AG04449 (cell line): Measurements from ENCODE around the gene MCU.

Experiments used
- CTCF ChIA-PET: fragments of 350-600 bp; formaldehyde crosslinking; extraction: SDS; loops from one replicate; lab custom pipeline; 2021; ENCODE audit warnings: antibody characterized with exemption; lab: Yijun Ruan, JAX
- POLR2A ChIA-PET: fragments of 400-600, 350-600 bp; formaldehyde crosslinking; extraction: SDS; loops from one replicate; lab custom pipeline; 2020; ENCODE audit warnings: antibody characterized with exemption, inconsistent platforms; lab: Yijun Ruan, JAX
- DNase-seq: peaks from one replicate; pipeline ENCODE4 v3.0.0-alpha.2; 2010; ENCODE audit warnings: low read depth, low spot score
- H3K4me3 ChIP-seq: 2 replicates; pipeline ENCODE4 v1.5.1; 2011; ENCODE audit warnings: low read depth, mild to moderate bottlenecking, control low read depth, low read length
- CTCF ChIP-seq: IDR thresholded peaks from one replicate; pipeline ENCODE4 v1.5.1; 2011; ENCODE audit warnings: mild to moderate bottlenecking, moderate library complexity, low read length, control low read depth, inconsistent platforms; ENCODE audit not compliant: insufficient read depth; ENCODE audit errors: missing control alignments

MCU gene

DNA sequence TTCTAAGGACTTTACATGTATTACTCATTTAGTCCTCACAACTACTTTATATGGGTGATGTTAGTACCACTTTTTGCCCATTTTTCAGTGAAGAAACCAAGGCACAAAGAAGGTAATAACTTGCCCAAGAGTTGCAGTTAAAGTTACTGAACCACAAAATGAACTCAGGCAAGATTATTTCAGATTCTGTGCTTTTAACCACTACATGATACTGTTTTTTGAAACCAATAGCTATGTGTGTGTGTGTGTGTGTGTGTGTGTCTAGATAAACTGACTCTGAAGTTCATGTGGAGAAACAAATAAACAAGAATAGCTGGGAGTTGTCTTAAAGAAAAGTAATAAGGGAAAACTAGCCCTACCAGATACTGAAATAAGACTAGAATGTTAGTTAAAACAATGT is 140.8 kb downstream of the MCU start:
- DNase-seq, result no peak

DNA sequence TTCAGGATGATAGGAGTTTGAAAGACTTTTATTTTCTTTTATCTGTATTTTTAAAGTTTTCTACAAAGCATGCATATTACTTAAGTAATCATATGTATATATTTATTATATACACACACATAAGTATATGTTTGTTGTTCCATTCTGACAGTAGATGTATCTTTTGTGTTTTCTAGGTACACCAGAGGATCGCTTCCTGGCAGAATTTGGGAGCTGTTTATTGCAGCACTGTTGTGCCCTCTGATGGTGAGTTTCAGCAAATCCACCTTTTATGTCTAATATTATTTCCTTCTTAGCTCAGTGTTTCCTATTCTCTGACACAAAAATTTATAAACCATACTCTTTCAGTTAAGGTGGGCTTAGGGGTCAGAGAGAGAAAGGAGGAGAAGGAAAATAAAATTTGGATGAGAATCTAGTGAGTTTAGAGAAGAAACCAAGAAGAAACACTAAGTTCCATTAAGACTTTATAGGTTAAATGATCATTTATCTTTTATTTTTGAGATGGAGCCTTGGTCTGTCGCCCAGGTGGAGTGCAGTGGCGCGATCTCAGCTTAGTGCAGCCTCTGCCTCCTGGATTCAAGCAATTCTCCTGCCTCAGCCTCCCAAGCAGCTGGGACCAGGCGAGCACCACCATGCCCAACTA is 142.4 kb downstream of the MCU start:
- peak; percentile 24 for DNase-seq
- ChIA-PET CTCF (interaction anchor here (0.6 to 8.2 kb wide), 34 partner anchors 8 to 732 kb away, joined by 3 to 98 read pairs (median 4); partner anchors contain the start of genes MCU and MICU1), POLR2A (interaction anchor here (1.0 kb wide), 1 partner anchor 208 kb away, joined by 3 read pairs; the partner anchor contains the start of gene MICU1)
- TF ChIP-seq CTCF, result peak; percentile 41
- H3K4me3 ChIP-seq, result no peak overlapping the region

More for the DNA sequence above, 140.8 kb downstream of the MCU start:
- no peak for TF ChIP-seq CTCF
- CTCF ChIA-PET, result interaction anchor here (0.5 to 8.2 kb wide), 15 partner anchors 8 to 473 kb away, joined by 3 to 98 read pairs (median 4); partner anchors contain the start of gene MCU
- POLR2A ChIA-PET, result no interaction called here
- H3K4me3 ChIP-seq, result no peak overlapping the region

DNA sequence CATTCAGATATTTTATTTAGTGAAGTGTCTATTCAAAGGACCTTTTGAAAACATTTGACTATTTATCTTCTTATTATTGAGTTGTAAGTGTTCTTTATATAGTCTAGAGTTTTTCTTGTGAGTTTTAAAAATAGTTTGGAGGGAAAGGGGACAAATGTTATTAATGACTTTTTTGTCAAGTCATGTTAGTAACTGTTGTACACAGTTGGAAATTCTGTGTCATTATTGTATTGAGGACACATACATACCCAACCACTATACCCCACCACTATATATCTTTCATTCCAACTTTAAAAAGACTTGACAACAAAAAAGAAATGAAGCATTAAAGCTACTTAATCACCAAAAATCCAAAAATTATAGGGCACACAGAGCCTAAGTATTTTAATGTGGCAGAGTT is 148.4 kb downstream of the MCU start:
- DNase-seq, result no peak
- TF ChIP-seq CTCF, result no peak
- H3K4me3 ChIP-seq, result no peak overlapping the region
- CTCF ChIA-PET, result interaction anchor here (1.0 to 8.2 kb wide), 3 partner anchors 146 to 476 kb away, joined by 3 to 87 read pairs (median 3); no protein-coding TSS in a partner anchor
- POLR2A ChIA-PET, result no interaction called here

- H3K4me3 ChIP-seq, result no peak overlapping the region
- CTCF ChIA-PET, result interaction anchor here (1.0 to 3.9 kb wide), 2 partner anchors 8 to 477 kb away, joined by 3 to 22 read pairs; no protein-coding TSS in a partner anchor
- TF ChIP-seq CTCF, result no peak
- DNase-seq, result no peak
- POLR2A ChIA-PET, result no interaction called here
Observed at GRCh38 chr10:72841487-72841886, 149.5 kb downstream of the MCU start.

GRCh38 chr10:72842164-72842563 is 150.2 kb downstream of the MCU start:
- no peak overlapping the region for H3K4me3 ChIP-seq
- ChIA-PET POLR2A (no interaction called here), CTCF (interaction anchor here (3.9 kb wide), 1 partner anchor 9 kb away, joined by 22 read pairs; no protein-coding TSS in a partner anchor)
- no peak for DNase-seq
- no peak for TF ChIP-seq CTCF

DNA sequence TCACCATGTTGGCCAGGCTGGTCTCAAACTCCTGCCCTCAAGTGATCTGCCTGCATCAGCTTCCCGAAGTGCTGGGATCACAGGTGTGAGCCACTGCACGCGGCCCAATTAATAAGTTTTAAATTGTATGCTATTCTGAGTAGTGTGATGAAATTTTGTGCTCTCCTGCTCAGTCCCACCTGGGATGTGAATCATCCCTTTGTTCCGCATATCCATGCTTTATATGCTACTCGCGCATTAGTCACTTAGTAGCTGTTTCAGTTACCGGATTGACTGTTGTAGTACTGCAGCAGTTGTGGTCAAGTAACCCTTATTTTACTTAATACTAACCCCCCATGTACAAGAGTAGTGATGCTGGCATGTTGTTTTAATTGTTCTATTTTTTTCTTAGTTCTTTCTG is 154.3 kb downstream of the MCU start:
- no peak for TF ChIP-seq CTCF
- ChIA-PET POLR2A (interaction anchor here (0.7 kb wide), 1 partner anchor 155 kb away, joined by 3 read pairs; the partner anchor contains the start of gene MCU), CTCF (interaction anchor here (0.9 kb wide), 1 partner anchor 482 kb away, joined by 4 read pairs; no protein-coding TSS in a partner anchor)
- H3K4me3 ChIP-seq, result no peak overlapping the region
- peak; percentile 17 for DNase-seq
